K562 (cell line): Measurements from ENCODE around the gene PIGV. TPM values are rescaled to one million over a fixed set of nuclear protein-coding genes. Genes with fewer than 3 reads are reported as not detected.

Experiments
- ERF ChIP-seq: fragments of 450-650 bp; formaldehyde crosslinking; IDR thresholded peaks from 2 replicates; pipeline ENCODE4 v1.4.0; 2020; ENCODE audit warnings: mild to moderate bottlenecking, mixed read lengths
- GTF2E2 ChIP-seq: fragments of 200-800 bp; sonication (Bioruptor generic); IDR thresholded peaks from 2 replicates; pipeline ENCODE4 v1.6.1; 2016; ENCODE audit warnings: missing genetic modification characterization, missing compliant biosample characterization
- HBP1 ChIP-seq: fragments of 450-650 bp; formaldehyde crosslinking; IDR thresholded peaks from 2 replicates; pipeline ENCODE4 v1.4.0; 2022; ENCODE audit warnings: missing genetic modification characterization
- HCFC1 ChIP-seq: IDR thresholded peaks from 2 replicates; pipeline ENCODE4 v1.6.1; 2012; ENCODE audit warnings: low read depth, low read length, improper control_type of control experiment
- HDAC2 ChIP-seq: fragments of 450-650 bp; IDR thresholded peaks from 2 replicates; pipeline ENCODE4 v1.6.1; 2016; ENCODE audit warnings: mild to moderate bottlenecking
- HDAC6 ChIP-seq: IDR thresholded peaks from 2 replicates; pipeline ENCODE4 v1.6.1; 2012; ENCODE audit warnings: low read depth, mild to moderate bottlenecking, control low read depth, inconsistent platforms, low read length, moderate library complexity
- MYC ChIP-seq, 2 experiments: fragments of 250-450 bp in 1 of 2; sonication (Bioruptor Pico) in 1 of 2; IDR thresholded peaks; 2 replicates each; pipeline versions ENCODE4 v1.5.1 to v1.6.1; 2012 to 2021; ENCODE audit warnings: low read depth in 2 of 2, borderline replicate concordance in 1 of 2, improper control_type of control experiment in 1 of 2, low read length in 1 of 2, mild to moderate bottlenecking in 1 of 2, moderate library complexity in 1 of 2
- NR2C1 ChIP-seq, 2 experiments: fragments of 450-650 bp; IDR thresholded peaks; 2 replicates each; pipeline ENCODE4 v1.6.1; 2017; ENCODE audit warnings: mild to moderate bottlenecking in 2 of 2, antibody characterized with exemption in 1 of 2, inconsistent platforms in 1 of 2, missing compliant biosample characterization in 1 of 2, missing genetic modification characterization in 1 of 2
- RBFOX2 ChIP-seq: fragments of 200-400 bp; formaldehyde crosslinking; IDR thresholded peaks from 2 replicates; pipeline ENCODE4 v1.6.1; 2017; ENCODE audit warnings: low read depth, mild to moderate bottlenecking, low read length, moderate library complexity
- RBM14 ChIP-seq: fragments of 200-400 bp; formaldehyde crosslinking; IDR thresholded peaks from 2 replicates; pipeline ENCODE4 v1.6.1; 2018; ENCODE audit warnings: low read depth, mild to moderate bottlenecking, low read length, moderate library complexity, borderline replicate concordance; ENCODE audit not compliant: insufficient read depth
- SNRNP70 ChIP-seq: fragments of 200-400 bp; formaldehyde crosslinking; optimal IDR thresholded peaks from 2 replicates; pipeline ENCODE3; 2017; ENCODE audit warnings: low read depth, low read length
- SREBF2 ChIP-seq: sonication (generic); formaldehyde crosslinking; IDR thresholded peaks from 2 replicates; pipeline ENCODE4 v1.4.0; 2020; ENCODE audit warnings: mild to moderate bottlenecking, missing genetic modification reagents
- STAT5B ChIP-seq: fragments of 250-450 bp; sonication (Bioruptor Pico); IDR thresholded peaks from 2 replicates; pipeline ENCODE4 v1.8.0; 2021; ENCODE audit warnings: mild to moderate bottlenecking, inconsistent platforms
- TAF15 ChIP-seq: fragments of 200-400 bp; formaldehyde crosslinking; IDR thresholded peaks from 2 replicates; pipeline ENCODE4 v1.6.1; 2017; ENCODE audit warnings: mild to moderate bottlenecking, low read depth, low read length, moderate library complexity
- TCF7L2 ChIP-seq: fragments of 150-350 bp; IDR thresholded peaks from 2 replicates; pipeline ENCODE4 v1.6.1; 2016; ENCODE audit warnings: low read depth, mild to moderate bottlenecking, low read length, moderate library complexity
- TCFL5 ChIP-seq: fragments of 250-450 bp; sonication (Bioruptor Pico); conservative IDR thresholded peaks from 2 replicates; pipeline ENCODE4 v1.6.1; 2021; ENCODE audit warnings: mild to moderate bottlenecking, moderate library complexity, matching md5 sums
- USF2 ChIP-seq: sonication (generic); formaldehyde crosslinking; IDR thresholded peaks from 2 replicates; pipeline ENCODE4 v1.5.0; 2020; ENCODE audit warnings: missing genetic modification reagents
- ZBTB2 ChIP-seq: fragments of 450-650 bp; IDR thresholded peaks from 2 replicates; pipeline ENCODE4 v1.6.1; 2016; ENCODE audit warnings: antibody characterized with exemption
- ZBTB5 ChIP-seq: fragments of 450-650 bp; IDR thresholded peaks from 2 replicates; pipeline ENCODE4 v1.6.1; 2017; ENCODE audit warnings: antibody characterized with exemption
- ZNF224 ChIP-seq: sonication (generic); formaldehyde crosslinking; IDR thresholded peaks from 2 replicates; pipeline ENCODE4 v1.8.0; 2022; ENCODE audit warnings: mild to moderate bottlenecking, missing genetic modification reagents
- ZNF263 ChIP-seq: sonication (generic); formaldehyde crosslinking; IDR thresholded peaks from 2 replicates; pipeline ENCODE4 v1.8.0; 2022; ENCODE audit warnings: mild to moderate bottlenecking, missing genetic modification reagents, borderline replicate concordance
- ZNF561 ChIP-seq: fragments of 450-650 bp; formaldehyde crosslinking; conservative IDR thresholded peaks from 2 replicates; pipeline ENCODE4 v1.4.0; 2020; ENCODE audit warnings: mild to moderate bottlenecking, moderate library complexity
- polyA plus RNA-seq, 8 experiments: library from polyadenylated mRNA; depleted of rRNA in 4 of 8; stranded (reverse) in 5 of 8; unstranded in 3 of 8; fragments of >200 nt; fragmentation: Nextera tagmentation in 2 of 8; fragmentation: Illumina TruSeq in 1 of 8; extraction: Ambion mirVana in 2 of 8; extraction: Trizol in 1 of 8; gene quantifications; 2 replicates each; pipeline versions ENCODE4 v1.2.1 to v1.2.3, GENCODE V29; 2011 to 2014; ENCODE audit warnings: inconsistent platforms in 1 of 8, missing spikeins in 1 of 8
- total RNA-seq, 7 experiments: library from RNA; depleted of rRNA in 6 of 7; stranded (reverse); fragments of >200 nt in 6 of 7; fragmentation: Illumina TruSeq in 2 of 7; extraction: Trizol in 2 of 7; gene quantifications; 2 replicates each; pipeline versions ENCODE4 v1.2.1 to v1.2.3, GENCODE V29; 2011 to 2021; ENCODE audit warnings: low replicate concordance in 1 of 7

PIGV gene
- total and polyA plus RNA-seq, 9 of the 15 experiments (the other 6 are each of a cell fraction or from before 2014, with no cell fraction given) = 8.4 to 21.8 (median 11.7) TPM

GRCh38 chr1:26784023-26784871 lies 3.5 kb upstream of the PIGV start (continued):
- peak; percentile 23; the same call in 1 of the 2 replicates for TF ChIP-seq MYC (IDR thresholded peaks at IDR 0.05; ENCODE audit: low read depth, low read length)
- TF ChIP-seq MYC (CRISPR knock-in tag; IDR thresholded peaks at IDR 0.05; ENCODE audit: borderline replicate concordance, low read depth) = 0 out of 2 replicates have a peak, but pooled peaks have one; percentile 25
- TF ChIP-seq RBFOX2 = no peak
- TF ChIP-seq NR2C1 (IDR thresholded peaks at IDR 0.05) = peak; percentile 76
- TF ChIP-seq NR2C1 (tag; IDR thresholded peaks at IDR 0.05) = peak; percentile 82
- TF ChIP-seq HCFC1 = no peak
- TF ChIP-seq HDAC2 = no peak
- no peak; the same call in 1 of the 2 replicates for TF ChIP-seq ZNF561
- no peak for TF ChIP-seq RBM14
- TF ChIP-seq GTF2E2 = no peak
- no peak for TF ChIP-seq HDAC6
- 0 out of 2 replicates have a peak, but pooled peaks have one; percentile 34 for TF ChIP-seq TCF7L2
- no peak for TF ChIP-seq ERF (CRISPR knock-in tag)
- no peak for TF ChIP-seq SREBF2 (CRISPR knock-in tag)
- no peak for TF ChIP-seq ZNF224 (CRISPR knock-in tag)
- TF ChIP-seq SNRNP70 = no peak
- TF ChIP-seq ZBTB2 = no peak
- TF ChIP-seq USF2 = no peak
- TF ChIP-seq ZBTB5 = no peak
- no peak for TF ChIP-seq STAT5B (CRISPR knock-in tag)
- TF ChIP-seq TAF15 = no peak
- TF ChIP-seq ZNF263 = no peak
- TF ChIP-seq HBP1 = peak; percentile 54; the same call in 1 of the 2 replicates
- TF ChIP-seq TCFL5 (CRISPR knock-in tag) = no peak
